ENCODE data around the gene ZBTB4.

The ZBTB4 gene

GRCh38 chr17:7460850-7461660 is 18.4 kb downstream of the ZBTB4 start:
- Histone ChIP-seq H3K27ac (ENCODE audit: low read depth, low read length, poor library complexity, severe bottlenecking) (no peak overlapping the region), H3F3A (ENCODE audit: insufficient read depth, low read length) (no peaks in the 10 kb centered on the region), H2AFZ (ENCODE audit: low read length) (no peak overlapping the region), H3K9me2 (ENCODE audit: low read depth, low read length) (no peaks in the 10 kb centered on the region), H3K27me3 (ENCODE audit: insufficient read depth, low read length) (no peaks in the 10 kb centered on the region), H4K20me1 (ENCODE audit: insufficient read depth, low read length) (no peaks in the 10 kb centered on the region), H3K4me2 (ENCODE audit: low read length) (no peak overlapping the region), H3K9me3 (ENCODE audit: low read length) (no peaks in the 10 kb centered on the region), H3K9ac (ENCODE audit: low read length) (no peak overlapping the region), H3K4me1 (ENCODE audit: insufficient read depth, low read length, severe bottlenecking) (peaks cover 15% of the 10 kb centered on the region), H3K36me3 (ENCODE audit: insufficient read depth, low read length) (peaks cover 31% of the 10 kb centered on the region), H3K79me2 (ENCODE audit: insufficient read depth, low read length) (no peaks in the 10 kb centered on the region), H3K4me3 (ENCODE audit: low read depth, low read length, poor library complexity, severe bottlenecking) (no peak overlapping the region)
- TF ChIP-seq EZH2 (IDR thresholded peaks at IDR 0.05; ENCODE audit: borderline replicate concordance, low read length) (no peak), CTCF (IDR thresholded peaks at IDR 0.05; ENCODE audit: low read length) (no peak)

- H3F3A ChIP-seq (ENCODE audit: insufficient read depth, low read length): no peaks in the 10 kb centered on the region
- H3K27ac ChIP-seq (ENCODE audit: low read depth, low read length, poor library complexity, severe bottlenecking): peak overlapping the region; percentile 6
- peaks cover 26% of the 10 kb centered on the region for H3K36me3 ChIP-seq (ENCODE audit: insufficient read depth, low read length)
- no peak overlapping the region for H3K9ac ChIP-seq (ENCODE audit: low read length)
- H3K9me2 ChIP-seq (ENCODE audit: low read depth, low read length): no peaks in the 10 kb centered on the region
- H3K4me1 ChIP-seq (ENCODE audit: insufficient read depth, low read length, severe bottlenecking): peaks cover 18% of the 10 kb centered on the region
- no peak overlapping the region for H3K4me2 ChIP-seq (ENCODE audit: low read length)
- H4K20me1 ChIP-seq (ENCODE audit: insufficient read depth, low read length): no peaks in the 10 kb centered on the region
- no peaks in the 10 kb centered on the region for H3K9me3 ChIP-seq (ENCODE audit: low read length)
- no peak overlapping the region for H2AFZ ChIP-seq (ENCODE audit: low read length)
- no peaks in the 10 kb centered on the region for H3K79me2 ChIP-seq (ENCODE audit: insufficient read depth, low read length)
- no peaks in the 10 kb centered on the region for H3K27me3 ChIP-seq (ENCODE audit: insufficient read depth, low read length)
- no peak for TF ChIP-seq CTCF (IDR thresholded peaks at IDR 0.05; ENCODE audit: low read length)
- TF ChIP-seq EZH2 (IDR thresholded peaks at IDR 0.05; ENCODE audit: borderline replicate concordance, low read length): no peak
- no peak overlapping the region for H3K4me3 ChIP-seq (ENCODE audit: low read depth, low read length, poor library complexity, severe bottlenecking)
These were observed 19.4 kb downstream of the ZBTB4 start for GRCh38 chr17:7459961-7460545.

GRCh38 chr17:7448461-7448860 is 31.0 kb downstream of the ZBTB4 start:
- Histone ChIP-seq H3K4me3 (ENCODE audit: low read depth, low read length, poor library complexity, severe bottlenecking) (no peak overlapping the region), H3K4me1 (ENCODE audit: insufficient read depth, low read length, severe bottlenecking) (peaks cover 12% of the 10 kb centered on the region), H3K9ac (ENCODE audit: low read length) (no peak overlapping the region), H4K20me1 (ENCODE audit: insufficient read depth, low read length) (no peaks in the 10 kb centered on the region), H3K27me3 (ENCODE audit: insufficient read depth, low read length) (peaks cover 8% of the 10 kb centered on the region; the same call in 1 of the 2 replicates), H3K27ac (ENCODE audit: low read depth, low read length, poor library complexity, severe bottlenecking) (no peak overlapping the region), H3K9me2 (ENCODE audit: low read depth, low read length) (no peaks in the 10 kb centered on the region), H3K79me2 (ENCODE audit: insufficient read depth, low read length) (no peaks in the 10 kb centered on the region), H3K9me3 (ENCODE audit: low read length) (no peaks in the 10 kb centered on the region), H3K4me2 (ENCODE audit: low read length) (no peak overlapping the region), H2AFZ (ENCODE audit: low read length) (no peak overlapping the region), H3K36me3 (ENCODE audit: insufficient read depth, low read length) (no peaks in the 10 kb centered on the region), H3F3A (ENCODE audit: insufficient read depth, low read length) (no peaks in the 10 kb centered on the region)
- TF ChIP-seq EZH2 (IDR thresholded peaks at IDR 0.05; ENCODE audit: borderline replicate concordance, low read length) (no peak), CTCF (IDR thresholded peaks at IDR 0.05; ENCODE audit: low read length) (no peak)
